Measurements from ENCODE around the gene SPOUT1.

SPOUT1 gene

GRCh38 chr9:128771094-128771721 is 58.4 kb downstream of the SPOUT1 start:
- DNase-seq = no peak

- no peak for DNase-seq
Observed at GRCh38 chr9:128770286-128771030, 59.1 kb downstream of the SPOUT1 start.
